Measurements from ENCODE around the gene EIF2S1. TPM values are rescaled to one million over a fixed set of nuclear protein-coding genes. Genes with fewer than 3 reads are reported as not detected.

The EIF2S1 gene
- total RNA-seq, 2 donors from 2014 or later, result 114 to 136 TPM

GRCh38 chr14:67391268-67391667 is 31.1 kb downstream of the EIF2S1 start:
- no peaks in the 10 kb centered on the region for H3K27me3 Mint-ChIP-seq (ENCODE audit: insufficient read depth)
- WGBS, 2 experiments (ENCODE audit: insufficient coverage in 1 of 2, insufficient read length in 1 of 2), result 82 to 98% methylated on average over 5 to 6 of the region's 6 CpGs
- Histone ChIP-seq H3K36me3 (ENCODE audit: control insufficient read depth, insufficient read depth, low read length) (peaks cover 6% of the 10 kb centered on the region), H3K27me3 (ENCODE audit: control insufficient read depth, insufficient read depth, low read length, poor library complexity, severe bottlenecking) (no peaks in the 10 kb centered on the region), H3K9me3 (ENCODE audit: control insufficient read depth, low read length) (no peaks in the 10 kb centered on the region), H3K4me3 (ENCODE audit: low read length) (no peak overlapping the region), H3K9ac (ENCODE audit: extremely low read depth, low read length, poor library complexity, severe bottlenecking) (no peak overlapping the region), H3K27ac (ENCODE audit: low read depth, low read length) (no peak overlapping the region), H3K4me1 (ENCODE audit: control insufficient read depth, insufficient read depth, low read length) (no peaks in the 10 kb centered on the region)
- peaks cover 3% of the 10 kb centered on the region for H3K4me1 Mint-ChIP-seq
- no peaks in the 10 kb centered on the region for H3K9me3 Mint-ChIP-seq
- TF ChIP-seq CTCF (conservative IDR thresholded peaks at IDR 0.05), result no peak
- no peak overlapping the region for H3K27ac Mint-ChIP-seq
- no peak overlapping the region for H3K4me3 Mint-ChIP-seq
- no peak for DNase-seq
- H3K36me3 Mint-ChIP-seq (ENCODE audit: low read depth), result no peaks in the 10 kb centered on the region

GRCh38 chr14:67392123-67392522 is 32.0 kb downstream of the EIF2S1 start:
- DNase-seq, result no peak
- no peak for TF ChIP-seq CTCF (conservative IDR thresholded peaks at IDR 0.05)
- peaks cover 9% of the 10 kb centered on the region for H3K4me1 Mint-ChIP-seq
- Histone ChIP-seq H3K27me3 (ENCODE audit: control insufficient read depth, insufficient read depth, low read length, poor library complexity, severe bottlenecking) (no peaks in the 10 kb centered on the region), H3K4me1 (ENCODE audit: control insufficient read depth, insufficient read depth, low read length) (no peaks in the 10 kb centered on the region), H3K9ac (ENCODE audit: extremely low read depth, low read length, poor library complexity, severe bottlenecking) (no peak overlapping the region), H3K36me3 (ENCODE audit: control insufficient read depth, insufficient read depth, low read length) (no peaks in the 10 kb centered on the region), H3K27ac (ENCODE audit: low read depth, low read length) (no peak overlapping the region), H3K9me3 (ENCODE audit: control insufficient read depth, low read length) (no peaks in the 10 kb centered on the region), H3K4me3 (ENCODE audit: low read length) (no peak overlapping the region)
- no peaks in the 10 kb centered on the region for H3K27me3 Mint-ChIP-seq (ENCODE audit: insufficient read depth)
- WGBS, 2 experiments (ENCODE audit: insufficient coverage in 1 of 2, insufficient read length in 1 of 2), result 86 to 100% methylated on average over 1 to 3 of the region's 3 CpGs
- no peak overlapping the region for H3K27ac Mint-ChIP-seq
- no peak overlapping the region for H3K4me3 Mint-ChIP-seq
- H3K36me3 Mint-ChIP-seq (ENCODE audit: low read depth), result no peaks in the 10 kb centered on the region
- H3K9me3 Mint-ChIP-seq, result no peaks in the 10 kb centered on the region

- no peaks in the 10 kb centered on the region for H3K27me3 ChIP-seq (ENCODE audit: control insufficient read depth, insufficient read depth, low read length, poor library complexity, severe bottlenecking)
- H3K36me3 ChIP-seq (ENCODE audit: control insufficient read depth, insufficient read depth, low read length), result no peaks in the 10 kb centered on the region
- Mint-ChIP-seq H3K4me3 (no peak overlapping the region), H3K27me3 (ENCODE audit: insufficient read depth) (no peaks in the 10 kb centered on the region), H3K9me3 (no peaks in the 10 kb centered on the region), H3K36me3 (ENCODE audit: low read depth) (no peaks in the 10 kb centered on the region), H3K4me1 (peaks cover 9% of the 10 kb centered on the region), H3K27ac (no peak overlapping the region)
- H3K4me3 ChIP-seq (ENCODE audit: low read length), result no peak overlapping the region
- no peaks in the 10 kb centered on the region for H3K4me1 ChIP-seq (ENCODE audit: control insufficient read depth, insufficient read depth, low read length)
- DNase-seq, result no peak
- no peaks in the 10 kb centered on the region for H3K9me3 ChIP-seq (ENCODE audit: control insufficient read depth, low read length)
- WGBS, 2 experiments (ENCODE audit: insufficient coverage in 1 of 2, insufficient read length in 1 of 2), result 92 to 94% methylated on average over 7 to 9 of the region's 9 CpGs
- H3K27ac ChIP-seq (ENCODE audit: low read depth, low read length), result no peak overlapping the region
- no peak for TF ChIP-seq CTCF (conservative IDR thresholded peaks at IDR 0.05)
- H3K9ac ChIP-seq (ENCODE audit: extremely low read depth, low read length, poor library complexity, severe bottlenecking), result no peak overlapping the region
These were observed 32.7 kb downstream of the EIF2S1 start for GRCh38 chr14:67392800-67393199.
